HepG2 (cell line): ENCODE results near the gene BPIFB4. TPM values are rescaled to one million over a fixed set of nuclear protein-coding genes. Genes with fewer than 3 reads are reported as not detected.
A peak's percentile ranks its signal among the peaks of the same experiment; 100 is the strongest.

ENCODE experiments used
- ATAC-seq: fragments of 200-7000 bp; cut with Tn5 transposase; 3 replicates; pipeline ENCODE4 v1.9.1; 2020; ENCODE audit warnings: mild to moderate bottlenecking, moderate library complexity
- BruUV-seq: library from RNA; stranded (reverse); fragments of 400-500 nt; replicated peaks from 2 replicates; lab custom pipeline; 2021; lab: Mats Ljungman, UMichigan
- CTCF ChIA-PET: fragments of 300-600 bp; formaldehyde crosslinking; extraction: SDS; loops from one replicate; lab custom pipeline; 2021; ENCODE audit warnings: low total read pairs, inconsistent platforms, low intra/inter-chr PET ratio; lab: Yijun Ruan, JAX
- POLR2A ChIA-PET: fragments of 350-600 bp; sonication (Branson Sonifier 250); formaldehyde crosslinking; loops from one replicate; lab custom pipeline; 2020; ENCODE audit warnings: antibody characterized with exemption, inconsistent platforms; lab: Yijun Ruan, JAX
- DNase-seq: peaks from one replicate; pipeline ENCODE4 v3.0.0-alpha.2; 2015; ENCODE audit warnings: low spot score
- FAIRE-seq: peaks from 3 replicates; lab custom pipeline; 2011; peaks lifted over from hg19 to GRCh38; lab: Jason Lieb, UNC
- H2AFZ ChIP-seq: one replicate; pipeline ENCODE4 v1.6.1; 2011; ENCODE audit warnings: low read length, inconsistent platforms
- H3K27ac ChIP-seq: fragments of 300-600 bp; 3 replicates; pipeline ENCODE4 v1.8.0; 2011; ENCODE audit warnings: mixed run types, mild to moderate bottlenecking, mixed read lengths, low read length, inconsistent platforms; ENCODE audit not compliant: insufficient read depth; ENCODE audit errors: extremely low read length
- H3K27me3 ChIP-seq, 2 experiments: fragments of 200-600 bp in 1 of 2; 2 replicates in 1 of 2; 3 replicates in 1 of 2; pipeline versions ENCODE4 v1.6.0 to v1.8.0; 2011; ENCODE audit warnings: low read length in 2 of 2, mild to moderate bottlenecking in 2 of 2, moderate library complexity in 2 of 2, inconsistent platforms in 1 of 2; ENCODE audit not compliant: insufficient read depth in 2 of 2, control insufficient read depth in 1 of 2
- H3K36me3 ChIP-seq, 2 experiments: fragments of 200-600 bp in 1 of 2; replicated peaks in 1 of 2; 2 replicates in 1 of 2; 3 replicates in 1 of 2; pipeline versions ENCODE4 v1.5.1 to v1.8.0; 2011; ENCODE audit warnings: low read length in 2 of 2, inconsistent platforms in 1 of 2; ENCODE audit not compliant: insufficient read depth in 2 of 2, control insufficient read depth in 1 of 2
- H3K4me1 ChIP-seq: 2 replicates; pipeline ENCODE4 v1.5.1; 2012; ENCODE audit warnings: low read length, inconsistent platforms; ENCODE audit not compliant: insufficient read depth
- H3K4me2 ChIP-seq: 2 replicates; pipeline ENCODE4 v1.6.0; 2011; ENCODE audit warnings: low read depth, low read length, inconsistent platforms
- H3K4me3 ChIP-seq, 3 experiments: fragments of 200-600 bp in 1 of 3; sonication (generic), shearing (Covaris generic) in 1 of 3; replicated peaks in 1 of 3; 2 replicates each; pipeline ENCODE4 v1.5.1; 2011 to 2016; ENCODE audit warnings: low read length in 3 of 3, inconsistent platforms in 2 of 3, low read depth in 2 of 3, mild to moderate bottlenecking in 2 of 3, control low read depth in 1 of 3, mixed read lengths in 1 of 3; ENCODE audit not compliant: insufficient read depth in 1 of 3
- H3K79me2 ChIP-seq: one replicate; pipeline ENCODE4 v1.6.1; 2011; ENCODE audit warnings: low read length, inconsistent platforms; ENCODE audit not compliant: insufficient read depth
- H3K9ac ChIP-seq: 2 replicates; pipeline ENCODE4 v1.6.0; 2011; ENCODE audit warnings: mild to moderate bottlenecking, low read depth, low read length, inconsistent platforms; ENCODE audit not compliant: insufficient read depth
- H3K9me3 ChIP-seq: 2 replicates; pipeline ENCODE4 v1.5.1; 2012; ENCODE audit warnings: mild to moderate bottlenecking, low read length
- H4K20me1 ChIP-seq: 2 replicates; pipeline ENCODE4 v1.6.0; 2011; ENCODE audit warnings: inconsistent platforms, mild to moderate bottlenecking, low read length, moderate library complexity; ENCODE audit not compliant: insufficient read depth
- BCL6 ChIP-seq: IDR thresholded peaks from 2 replicates; pipeline ENCODE4 v1.6.1; 2016; ENCODE audit warnings: missing genetic modification reagents, missing compliant biosample characterization
- CEBPB ChIP-seq: IDR thresholded peaks from 2 replicates; pipeline ENCODE4 v1.6.1; 2011; ENCODE audit warnings: low read depth, low read length, improper control_type of control experiment, borderline replicate concordance
- HNF4A ChIP-seq: sonication (generic); formaldehyde crosslinking; IDR thresholded peaks from 2 replicates; pipeline ENCODE4 v1.4.0; 2020; ENCODE audit warnings: missing genetic modification reagents
- MEIS2 ChIP-seq: sonication (generic); formaldehyde crosslinking; IDR thresholded peaks from 2 replicates; pipeline ENCODE4 v1.9.0; 2021; ENCODE audit warnings: mild to moderate bottlenecking, missing genetic modification reagents
- PITX1 ChIP-seq: sonication (generic); formaldehyde crosslinking; IDR thresholded peaks from 2 replicates; pipeline ENCODE4 v1.5.1; 2020; ENCODE audit warnings: mild to moderate bottlenecking, missing genetic modification reagents
- WIZ ChIP-seq: sonication (generic); formaldehyde crosslinking; IDR thresholded peaks from 2 replicates; pipeline ENCODE4 v1.5.1; 2020; ENCODE audit warnings: mild to moderate bottlenecking, missing genetic modification reagents
- ZMYM3 ChIP-seq: sonication (generic); formaldehyde crosslinking; IDR thresholded peaks from 2 replicates; pipeline ENCODE4 v1.5.1; 2020; ENCODE audit warnings: mild to moderate bottlenecking, missing genetic modification reagents
- ZNF768 ChIP-seq: sonication (generic); formaldehyde crosslinking; IDR thresholded peaks from 2 replicates; pipeline ENCODE4 v1.4.0; 2020; ENCODE audit warnings: missing genetic modification reagents
- ZNF776 ChIP-seq: sonication (generic); formaldehyde crosslinking; IDR thresholded peaks from 2 replicates; pipeline ENCODE4 v1.4.0; 2020; ENCODE audit warnings: mild to moderate bottlenecking, missing genetic modification reagents
- WGBS: methylation state at CpG from one replicate; pipeline ENCODE4 v1.1.6; 2017; ENCODE audit warnings: low lambda C conversion rate; 5-methylcytosine and 5-hydroxymethylcytosine counted together
- in situ Hi-C: cut with HindIII; loops from 2 replicates; pipeline ENCODE4 v1.10.0; 2017; ENCODE audit warnings: low pct_unique_long_range_greater_than_20kb; ENCODE audit not compliant: extremely low pct_ligation_motif_present
- intact Hi-C: fragments of 100-400 bp; cut with micrococcal nuclease; formaldehyde crosslinking; loops from one replicate; pipeline ENCODE4 v1.10.0; 2022; ENCODE audit not compliant: unreplicated experiment
- polyA plus RNA-seq, 8 experiments: library from polyadenylated mRNA; depleted of rRNA in 3 of 8; stranded (reverse) in 7 of 8; unstranded in 1 of 8; fragments of >200 nt; fragmentation: Illumina TruSeq in 4 of 8; extraction: Trizol in 4 of 8; gene quantifications; 2 replicates each; pipeline versions ENCODE4 v1.2.1 to v1.2.3, GENCODE V29; 2011 to 2016; ENCODE audit warnings: low read depth in 4 of 8, missing spikeins in 1 of 8, mixed read lengths in 1 of 8; ENCODE audit not compliant: insufficient read depth in 1 of 8
- total RNA-seq, 5 experiments: library from RNA; depleted of rRNA; stranded (reverse); fragments of >200 nt; fragmentation: Illumina TruSeq; extraction: Trizol; gene quantifications; 2 replicates each; pipeline ENCODE4 v1.2.3, GENCODE V29; 2016; ENCODE audit warnings: low read depth in 1 of 5
- TF ChIP-seq, protein P1 (sequence below): sonication (generic); formaldehyde crosslinking; IDR thresholded peaks from 2 replicates; pipeline ENCODE4 v1.4.0; 2020; ENCODE audit warnings: missing genetic modification reagents, borderline replicate concordance

Gene BPIFB4
- total and polyA plus RNA-seq, 2 of the 13 experiments (the other 11 are each of a cell fraction or from before 2014, with no cell fraction given), result 0.09 TPM; not detected in 1

DNA sequence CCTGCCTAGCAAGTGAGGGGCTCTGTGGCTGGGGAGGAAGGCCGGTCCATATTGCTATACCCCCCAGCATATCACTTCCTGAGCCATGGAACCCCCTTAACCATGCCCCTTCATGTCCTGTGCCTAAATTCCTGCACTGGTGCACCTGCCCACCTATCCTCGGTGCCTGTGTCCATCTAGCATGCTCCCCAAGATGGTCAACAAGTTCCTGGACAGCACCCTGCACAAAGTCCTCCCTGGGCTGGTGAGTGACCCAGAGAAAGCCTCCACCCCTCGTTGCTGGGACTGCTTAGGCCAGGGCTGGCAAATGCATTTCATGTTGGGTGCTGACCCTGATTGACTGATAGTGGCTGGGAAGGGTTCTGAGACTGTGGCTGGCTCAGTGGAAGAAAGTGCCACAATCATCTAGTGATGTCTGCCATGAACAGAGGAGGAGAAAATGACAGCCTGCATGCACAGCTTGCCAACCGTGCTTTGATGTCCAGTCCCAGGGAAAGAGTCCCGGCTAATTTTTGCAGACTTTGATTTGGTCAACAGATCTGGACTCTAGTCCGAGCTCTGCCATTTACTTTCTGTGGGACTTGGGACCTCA is 44.4 kb upstream of the BPIFB4 start:
- CTCF ChIA-PET, result no interaction called here
- Histone ChIP-seq H3K4me3 (no peak overlapping the region), H3K4me1 (peaks cover 17% of the 10 kb centered on the region), H2AFZ (no peak overlapping the region), H4K20me1 (no peaks in the 10 kb centered on the region), H3K9ac (no peak overlapping the region)
- in situ Hi-C loops, result no loop called here
- no peak for DNase-seq
- no peak for ATAC-seq
- no peak for FAIRE-seq
- TF ChIP-seq ZMYM3 (CRISPR knock-in tag), result peak; percentile 75
- TF ChIP-seq MEIS2 (CRISPR knock-in tag), result 0 out of 2 replicates have a peak, but pooled peaks have one; percentile 23
- TF ChIP-seq, protein P1, sequence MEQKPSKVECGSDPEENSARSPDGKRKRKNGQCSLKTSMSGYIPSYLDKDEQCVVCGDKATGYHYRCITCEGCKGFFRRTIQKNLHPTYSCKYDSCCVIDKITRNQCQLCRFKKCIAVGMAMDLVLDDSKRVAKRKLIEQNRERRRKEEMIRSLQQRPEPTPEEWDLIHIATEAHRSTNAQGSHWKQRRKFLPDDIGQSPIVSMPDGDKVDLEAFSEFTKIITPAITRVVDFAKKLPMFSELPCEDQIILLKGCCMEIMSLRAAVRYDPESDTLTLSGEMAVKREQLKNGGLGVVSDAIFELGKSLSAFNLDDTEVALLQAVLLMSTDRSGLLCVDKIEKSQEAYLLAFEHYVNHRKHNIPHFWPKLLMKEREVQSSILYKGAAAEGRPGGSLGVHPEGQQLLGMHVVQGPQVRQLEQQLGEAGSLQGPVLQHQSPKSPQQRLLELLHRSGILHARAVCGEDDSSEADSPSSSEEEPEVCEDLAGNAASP (CRISPR knock-in tag), result no peak
- peak; percentile 60 for TF ChIP-seq BCL6 (CRISPR knock-in tag)
- TF ChIP-seq ZNF768 (CRISPR knock-in tag), result peak; percentile 91
- 0 out of 2 replicates have a peak, but pooled peaks have one; percentile 31 for TF ChIP-seq HNF4A
- no peak for TF ChIP-seq CEBPB
- no peak for TF ChIP-seq PITX1 (CRISPR knock-in tag)
- no peak for TF ChIP-seq WIZ
- TF ChIP-seq ZNF776 (CRISPR knock-in tag), result no peak
- TF ChIP-seq, all 625 proteins: peak for 5
- Histone ChIP-seq H3K27me3 (peaks cover 1 to 12% of the 10 kb centered on the region in 2 experiments; a peak in 2 of 5 replicates), H3K9me3 (no peaks in the 10 kb centered on the region), H3K36me3 (no peaks in the 10 kb centered on the region), H3K4me2 (peak overlapping the region; percentile 13; the same call in 1 of the 2 replicates), H3K79me2 (no peaks in the 10 kb centered on the region), H3K27ac (no peak overlapping the region)
- POLR2A ChIA-PET, result no interaction called here
- 10% methylated on average over 6 of the region's 6 CpGs for WGBS
- no TSS peak for BruUV-seq
- intact Hi-C loops, result no loop called here
